Stimulated activated CD4-positive, alpha-beta T cell treated with anti-CD3 and anti-CD28 coated beads, Interleukin-12 subunit alpha, Interleukin-12 subunit beta, amount 100 ng/mL, for 4 hours (primary cell): Measurements from ENCODE around the gene FAM131C.
"Not testable (repeated sequence)": the region's sequence is repeated elsewhere in the genome, so short reads cannot be mapped to it uniquely, and the experiment has no call there.

Experiments used
- DNase-seq: peaks from one replicate; pipeline ENCODE4 v3.0.0-alpha.2; 2020

FAM131C gene, protein sequence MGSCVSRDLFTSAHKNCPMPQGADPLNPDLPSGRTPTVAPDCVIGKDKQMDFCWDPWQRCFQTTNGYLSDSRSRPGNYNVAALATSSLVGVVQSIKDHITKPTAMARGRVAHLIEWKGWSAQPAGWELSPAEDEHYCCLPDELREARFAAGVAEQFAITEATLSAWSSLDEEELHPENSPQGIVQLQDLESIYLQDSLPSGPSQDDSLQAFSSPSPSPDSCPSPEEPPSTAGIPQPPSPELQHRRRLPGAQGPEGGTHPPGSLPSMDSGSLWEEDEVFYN

GRCh38 chr1:16073490-16074119, at the start of gene FAM131C:
Gene FAM131C, minus strand, starts transcription at chr1:16073651. Its CDS starts 209 bp downstream, at chr1:16073442.
- DNase-seq: peak; percentile 44

- no peak for DNase-seq
Observed at GRCh38 chr1:16122916-16123315, 49.5 kb upstream of the FAM131C start.

- DNase-seq: no peak
Observed at GRCh38 chr1:16122350-16122881, 49.0 kb upstream of the FAM131C start.

- DNase-seq: no peak
Observed at GRCh38 chr1:16120940-16121410, 47.5 kb upstream of the FAM131C start.

DNA sequence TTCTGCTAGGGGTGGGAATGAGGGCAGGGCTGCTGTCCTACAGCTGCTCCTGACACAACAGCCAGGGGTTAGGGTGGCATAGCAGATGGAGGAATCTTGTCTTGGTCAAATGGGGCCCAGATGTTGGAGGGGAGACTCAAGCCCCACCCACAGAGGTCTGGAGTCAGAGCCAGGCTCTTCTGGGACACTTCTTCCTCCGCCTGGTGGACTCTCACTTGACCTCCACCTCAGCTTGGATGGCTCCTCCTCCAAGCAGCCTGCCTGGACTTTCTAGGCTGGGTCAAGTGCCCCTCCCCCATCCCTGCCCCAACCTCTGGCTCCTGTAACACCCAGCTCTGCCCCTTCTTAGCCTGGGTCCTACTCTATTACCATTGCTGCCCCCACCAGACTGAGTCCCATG, 47.0 kb upstream of the FAM131C start:
- no peak for DNase-seq

- DNase-seq: no peak
Observed at GRCh38 chr1:16119926-16120325, 46.5 kb upstream of the FAM131C start.

DNA sequence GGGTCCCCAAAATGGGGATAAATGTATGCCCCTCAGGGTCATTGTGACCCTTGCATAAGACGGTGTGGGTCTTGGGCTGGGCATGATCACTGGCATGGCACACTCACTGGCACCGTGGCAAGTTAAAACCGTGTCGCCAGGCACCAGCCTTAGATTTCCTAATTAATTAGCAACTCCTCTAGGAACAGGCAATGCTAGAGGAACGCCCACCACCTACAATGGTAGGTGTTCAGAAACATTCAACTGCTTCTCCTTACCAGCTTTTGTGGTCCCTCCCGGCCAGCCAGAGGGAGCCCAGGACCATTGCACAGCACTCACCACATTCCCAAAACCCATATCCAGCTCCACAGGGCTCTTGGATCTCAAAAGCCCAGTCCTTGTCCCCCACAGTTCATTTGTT, 46.1 kb upstream of the FAM131C start:
- no peak for DNase-seq

DNA sequence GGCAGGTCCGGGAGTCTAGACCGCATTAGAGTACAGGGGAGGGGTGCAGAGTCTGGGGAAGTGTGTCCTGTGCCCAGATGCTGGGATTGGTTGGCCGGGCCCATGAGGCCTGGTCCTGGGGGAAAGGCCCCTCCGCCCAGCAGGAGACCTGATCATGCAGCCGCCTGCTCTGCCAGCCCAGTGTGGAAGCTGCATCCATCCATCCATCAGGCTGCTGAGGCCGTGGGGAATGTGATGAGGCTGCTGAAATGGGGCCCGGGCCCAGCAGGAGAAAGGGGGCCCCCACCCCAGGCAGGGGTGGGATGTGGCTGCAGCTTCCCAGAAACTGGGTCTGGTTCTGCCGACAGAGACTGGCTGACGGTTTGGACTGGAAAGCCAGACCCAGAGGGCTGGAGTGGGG, 45.3 kb upstream of the FAM131C start:
- DNase-seq: no peak

DNA sequence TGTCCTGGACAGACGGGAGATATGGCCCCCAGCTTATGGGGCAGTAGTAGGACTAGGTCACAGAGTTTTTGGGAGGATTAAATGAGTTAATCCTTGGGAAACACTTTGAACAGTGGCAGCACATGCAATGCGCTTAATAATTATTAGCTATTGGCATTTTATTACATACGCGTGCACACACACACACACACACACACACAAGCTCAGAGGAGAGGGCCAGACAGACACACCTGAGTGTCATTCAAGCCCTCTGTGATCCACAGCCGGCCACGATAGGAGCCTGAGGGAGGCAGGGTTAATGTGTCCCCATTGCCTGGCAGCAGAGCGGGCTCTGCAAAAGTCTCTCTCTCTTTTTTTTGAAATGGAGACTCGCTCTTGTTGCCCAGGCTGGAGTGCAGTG, 44.5 kb upstream of the FAM131C start:
- DNase-seq: no peak

GRCh38 chr1:16117369-16117768, 43.9 kb upstream of the FAM131C start:
- no peak for DNase-seq

DNA sequence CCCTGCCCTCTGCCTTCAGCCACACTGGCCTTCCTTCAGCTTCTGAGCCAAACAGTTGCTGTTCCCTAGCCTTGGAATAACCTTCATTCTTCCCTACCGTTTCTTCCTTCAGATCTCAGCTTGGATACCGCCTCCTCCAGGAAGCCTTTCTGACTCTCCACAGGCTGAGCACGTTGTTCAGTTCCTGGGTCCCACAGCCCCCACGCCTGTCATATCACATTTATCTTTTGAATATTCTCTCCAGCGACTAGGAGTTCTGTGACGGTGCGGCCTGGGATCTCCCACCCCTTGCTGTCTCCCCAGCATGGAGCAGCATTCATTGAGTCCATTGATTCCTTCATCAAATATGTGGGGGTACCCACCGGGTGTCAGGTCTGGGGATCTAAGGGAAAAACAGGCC, 43.2 kb upstream of the FAM131C start:
- DNase-seq: no peak

GRCh38 chr1:16116002-16116401, 42.6 kb upstream of the FAM131C start:
- no peak for DNase-seq

DNA sequence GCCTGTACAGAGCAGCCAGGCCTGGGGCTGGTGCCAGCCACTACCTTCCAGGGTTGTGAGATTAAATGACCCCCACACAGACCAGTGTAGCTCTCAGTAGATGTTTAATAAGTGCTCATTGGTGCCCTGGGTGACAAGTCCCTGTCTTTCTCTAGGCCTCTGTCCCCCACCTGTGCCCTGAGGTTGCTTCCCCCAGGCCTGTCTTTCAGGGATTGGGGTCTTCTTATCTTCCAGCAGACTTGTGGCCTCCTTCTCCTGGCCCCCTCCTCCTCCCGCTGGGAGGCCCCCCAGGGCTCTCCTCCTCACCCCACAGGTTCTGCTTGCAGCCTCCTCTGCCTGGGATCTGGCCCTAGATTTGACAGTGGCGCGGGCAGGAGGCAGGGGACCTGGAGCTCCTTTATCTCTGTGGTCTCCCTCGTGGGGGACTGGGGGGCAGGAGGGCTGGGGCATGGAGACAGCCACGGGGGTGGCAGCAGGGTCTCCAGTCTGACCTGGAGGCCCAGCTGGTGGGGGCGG, 42.1 kb upstream of the FAM131C start:
- DNase-seq: no peak

DNA sequence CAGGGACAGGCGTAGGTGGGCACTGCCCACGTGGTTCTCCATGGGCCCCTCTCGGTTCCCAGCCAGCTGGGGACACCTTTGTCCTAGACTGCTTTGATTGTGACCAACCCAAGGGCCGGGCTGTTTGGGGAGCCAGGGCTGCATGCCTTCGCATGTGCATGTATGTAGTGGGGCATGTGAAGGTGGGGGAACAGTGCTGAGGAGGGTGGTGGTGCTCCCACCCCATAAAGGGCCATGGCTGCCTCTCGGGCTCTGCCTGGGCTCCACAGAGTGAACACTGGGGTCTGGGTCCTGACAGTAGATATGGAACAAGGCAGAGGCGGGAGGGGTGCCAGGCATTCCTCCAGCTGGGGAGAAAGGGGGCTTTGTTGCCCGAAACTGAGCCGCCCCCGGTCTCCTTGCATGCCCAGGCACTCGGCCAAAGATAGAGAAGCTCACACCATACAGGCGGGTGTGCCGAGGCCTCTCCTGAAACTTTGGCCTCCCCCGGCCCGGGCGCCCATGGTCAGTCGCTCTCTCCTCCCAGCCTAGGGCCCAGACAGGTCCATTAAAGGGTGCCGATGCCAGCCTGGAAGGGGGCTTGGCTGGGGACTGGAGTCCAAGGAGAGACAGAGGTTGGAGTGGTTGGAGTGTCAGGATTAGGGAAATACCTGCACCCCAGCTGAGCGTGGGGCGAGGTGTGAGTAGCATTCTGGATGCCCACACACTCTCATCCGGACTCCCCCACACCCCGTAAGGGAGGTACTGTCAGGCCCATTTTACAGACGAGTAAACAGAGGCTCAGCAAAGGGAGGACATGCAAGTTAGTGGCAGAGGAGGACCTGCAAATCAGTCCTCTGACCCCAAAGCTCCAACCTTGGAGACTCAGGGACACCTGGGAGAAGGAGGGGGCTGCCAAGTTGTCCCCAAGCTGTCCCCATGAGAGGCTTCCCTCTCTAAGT, 41.3 kb upstream of the FAM131C start:
- no peak for DNase-seq

- DNase-seq: no peak
Observed at GRCh38 chr1:16112596-16113555, 39.4 kb upstream of the FAM131C start.

GRCh38 chr1:16111771-16112595, 38.5 kb upstream of the FAM131C start:
- DNase-seq: no peak

GRCh38 chr1:16110884-16111283, 37.4 kb upstream of the FAM131C start:
- DNase-seq: no peak

- no peak for DNase-seq
Observed at GRCh38 chr1:16110456-16110855, 37.0 kb upstream of the FAM131C start.

DNA sequence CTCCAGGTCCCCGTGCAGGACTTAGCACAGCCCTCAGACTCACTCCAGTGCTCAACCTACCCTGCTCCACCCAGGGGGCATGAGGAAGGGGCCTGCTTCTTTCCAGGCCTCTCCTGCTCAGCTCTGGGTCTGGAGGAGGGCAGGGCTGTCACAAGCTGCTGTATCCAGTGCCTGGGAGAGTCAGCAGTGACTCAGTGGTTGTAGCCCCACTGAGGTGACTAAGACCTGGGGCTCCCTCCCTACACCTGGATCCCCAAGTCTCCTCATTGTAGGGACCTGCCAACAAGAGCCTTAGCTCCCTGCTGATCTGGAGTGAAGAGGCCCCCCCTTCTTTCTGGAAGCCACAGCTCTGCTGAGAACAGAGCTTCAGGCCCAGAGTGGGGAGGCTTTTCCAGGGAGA, 36.1 kb upstream of the FAM131C start:
- DNase-seq: no peak

- not testable (repeated sequence) for DNase-seq
Observed at GRCh38 chr1:16107039-16107438, 33.6 kb upstream of the FAM131C start.

GRCh38 chr1:16101623-16102022, 28.2 kb upstream of the FAM131C start:
- no peak for DNase-seq
